Urothelium cell line (cell line): ENCODE measurements around the gene LGALS3BP.

Source experiments
- DNase-seq: peaks from one replicate; pipeline ENCODE4 v3.0.0; 2011; ENCODE audit warnings: low spot score, mixed read lengths
- FAIRE-seq: peaks from 2 replicates; lab custom pipeline; 2011; peaks lifted over from hg19 to GRCh38; lab: Jason Lieb, UNC

The LGALS3BP gene

DNA sequence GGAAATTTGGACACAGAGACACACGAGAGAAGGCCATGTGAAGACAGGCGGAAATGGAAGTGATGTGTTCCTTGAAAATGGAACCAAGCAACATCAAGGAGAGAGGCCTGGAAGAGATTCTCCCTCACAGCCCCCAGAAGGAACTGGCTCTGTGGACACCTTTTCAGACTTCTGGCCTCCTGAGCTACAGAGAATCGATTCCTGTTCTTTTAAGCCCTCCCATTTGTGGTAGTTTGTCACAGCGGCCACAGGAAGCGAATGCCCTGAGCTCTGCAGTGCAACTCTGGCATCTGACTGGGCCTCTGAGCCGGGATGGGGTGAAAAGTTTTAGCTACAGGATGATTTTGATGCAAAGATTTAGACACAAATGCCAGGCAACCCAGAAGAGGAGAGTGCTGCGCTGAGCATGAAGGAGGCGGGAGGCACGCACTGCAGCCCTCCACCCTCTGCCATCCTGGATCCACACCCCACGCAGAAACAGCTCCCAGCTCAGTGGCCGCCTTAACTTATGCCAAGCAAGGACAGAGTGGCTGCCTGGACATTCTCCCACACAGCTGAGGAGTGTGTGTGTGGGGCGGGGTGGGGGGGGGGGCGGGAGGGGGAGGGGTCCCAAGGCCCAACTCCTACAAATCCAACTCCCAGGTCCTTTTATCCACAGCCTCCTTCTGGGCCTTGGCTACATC is 56.8 kb downstream of the LGALS3BP start:
- no peak for DNase-seq
- FAIRE-seq = no peak

DNA sequence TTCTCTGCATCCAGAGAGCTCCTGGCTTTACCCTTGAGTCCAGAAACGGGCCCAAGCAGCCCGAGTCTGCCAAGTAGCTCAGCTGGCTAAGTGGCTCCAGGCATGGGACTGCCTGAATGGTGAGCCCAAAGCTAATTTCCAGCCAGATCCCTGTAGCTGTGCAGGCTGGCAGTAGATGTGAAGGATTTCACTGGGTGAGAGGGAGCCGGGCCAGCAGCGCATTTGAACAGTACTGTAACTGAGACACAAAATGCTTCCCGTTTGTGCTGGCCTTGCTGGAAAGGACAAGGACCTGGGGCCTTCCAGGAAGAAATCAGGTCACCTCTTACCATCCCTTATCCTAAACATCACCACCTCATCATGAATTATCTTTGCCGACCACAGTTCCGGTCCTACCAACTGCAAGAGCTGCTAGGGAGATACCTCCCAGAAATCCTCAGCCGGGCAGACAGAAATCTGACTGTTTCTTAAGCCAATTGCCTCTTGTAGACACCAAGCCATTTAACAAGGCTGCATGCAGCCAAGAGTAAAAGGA is 58.2 kb downstream of the LGALS3BP start:
- DNase-seq (no peak), FAIRE-seq (no peak)
